Sigmoid colon (tissue), 4 donors: Measurements from ENCODE around the gene UVRAG.

Experiments used
- EP300 ChIP-seq, 4 donors: sonication (generic); formaldehyde crosslinking; IDR thresholded peaks; one replicate each; pipeline ENCODE4 v1.6.1; 2017; ENCODE audit warnings: antibody characterized with exemption in 4 of 4
- POLR2A ChIP-seq, 2 donors: fragments of 450-650 bp; IDR thresholded peaks; one replicate each; pipeline ENCODE4 v1.6.1; 2016; ENCODE audit warnings: antibody characterized with exemption in 2 of 2, mild to moderate bottlenecking in 2 of 2, moderate library complexity in 2 of 2
- POLR2AphosphoS5 ChIP-seq, 4 donors: sonication (generic); formaldehyde crosslinking; IDR thresholded peaks; one replicate each; pipeline ENCODE4 v1.6.1; 2017; ENCODE audit warnings: antibody characterized with exemption in 4 of 4
- TF ChIP-seq, protein P1 (sequence below), 4 experiments: fragments of 450-650 bp in 3 of 4; fragments of 200-600 bp in 1 of 4; IDR thresholded peaks; one replicate each; pipeline ENCODE4 v1.5.1; 2016 to 2019; ENCODE audit warnings: antibody characterized with exemption in 4 of 4, mild to moderate bottlenecking in 3 of 4, moderate library complexity in 2 of 4

GRCh38 chr11:76030968-76031590 lies 216.1 kb downstream of the UVRAG start:
- TF ChIP-seq, protein P1, sequence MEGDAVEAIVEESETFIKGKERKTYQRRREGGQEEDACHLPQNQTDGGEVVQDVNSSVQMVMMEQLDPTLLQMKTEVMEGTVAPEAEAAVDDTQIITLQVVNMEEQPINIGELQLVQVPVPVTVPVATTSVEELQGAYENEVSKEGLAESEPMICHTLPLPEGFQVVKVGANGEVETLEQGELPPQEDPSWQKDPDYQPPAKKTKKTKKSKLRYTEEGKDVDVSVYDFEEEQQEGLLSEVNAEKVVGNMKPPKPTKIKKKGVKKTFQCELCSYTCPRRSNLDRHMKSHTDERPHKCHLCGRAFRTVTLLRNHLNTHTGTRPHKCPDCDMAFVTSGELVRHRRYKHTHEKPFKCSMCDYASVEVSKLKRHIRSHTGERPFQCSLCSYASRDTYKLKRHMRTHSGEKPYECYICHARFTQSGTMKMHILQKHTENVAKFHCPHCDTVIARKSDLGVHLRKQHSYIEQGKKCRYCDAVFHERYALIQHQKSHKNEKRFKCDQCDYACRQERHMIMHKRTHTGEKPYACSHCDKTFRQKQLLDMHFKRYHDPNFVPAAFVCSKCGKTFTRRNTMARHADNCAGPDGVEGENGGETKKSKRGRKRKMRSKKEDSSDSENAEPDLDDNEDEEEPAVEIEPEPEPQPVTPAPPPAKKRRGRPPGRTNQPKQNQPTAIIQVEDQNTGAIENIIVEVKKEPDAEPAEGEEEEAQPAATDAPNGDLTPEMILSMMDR (IDR thresholded peaks at IDR 0.05), result no peak
- TF ChIP-seq POLR2A (IDR thresholded peaks at IDR 0.05) (no peak), EP300 (IDR thresholded peaks at IDR 0.05) (no peak), POLR2AphosphoS5 (IDR thresholded peaks at IDR 0.05) (no peak)
